ENCODE data around the gene ECI2. TPM values are rescaled to one million over a fixed set of nuclear protein-coding genes. Genes with fewer than 3 reads are reported as not detected.

ECI2 gene
- total and polyA plus RNA-seq, 2 of the 13 experiments (the other 11 are each of a cell fraction or from before 2014, with no cell fraction given): 78.5 to 228 TPM

DNA sequence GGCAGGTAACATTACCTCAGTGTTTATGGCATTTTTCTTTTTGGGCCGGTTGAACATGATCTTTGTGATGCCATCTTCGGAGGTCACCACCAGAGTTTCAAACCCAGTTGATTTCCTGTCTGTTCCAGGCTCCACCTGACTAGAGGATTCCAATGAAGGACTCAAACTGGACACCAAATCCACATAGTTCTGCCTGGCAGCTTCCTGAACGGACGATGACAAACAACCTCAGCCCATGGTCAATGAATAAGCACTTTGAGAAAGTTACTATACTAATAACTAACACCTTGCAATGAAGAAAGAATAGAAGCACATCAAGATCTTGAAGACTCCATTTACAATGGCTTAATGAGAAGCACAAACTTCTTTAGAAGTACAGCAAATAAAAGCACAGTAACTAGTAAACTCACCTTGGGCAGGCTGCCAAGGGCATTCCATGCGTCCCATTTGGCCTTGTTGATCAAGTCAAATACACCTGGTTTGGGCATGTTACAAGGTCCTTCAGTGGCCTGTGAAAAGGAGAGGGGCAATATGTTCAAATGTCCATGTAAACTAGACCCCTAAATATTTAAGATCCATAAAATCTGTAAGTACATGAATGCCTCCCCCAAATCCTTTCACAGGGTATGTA, 4.9 kb downstream of the ECI2 start (continued):
- TF ChIP-seq LBX2 (CRISPR knock-in tag; IDR thresholded peaks at IDR 0.05; ENCODE audit: borderline replicate concordance) (no peak), ZNF891 (CRISPR knock-in tag; IDR thresholded peaks at IDR 0.05) (no peak), FOXO1 (CRISPR knock-in tag; IDR thresholded peaks at IDR 0.05) (peak; percentile 81; the same call in 1 of the 2 replicates), TRAFD1 (CRISPR knock-in tag; IDR thresholded peaks at IDR 0.05; ENCODE audit: borderline replicate concordance) (no peak), MED1 (CRISPR knock-in tag; IDR thresholded peaks at IDR 0.05) (peak; percentile 65), ZBTB7B (CRISPR knock-in tag; IDR thresholded peaks at IDR 0.05) (no peak), ZNF703 (CRISPR knock-in tag; IDR thresholded peaks at IDR 0.05; ENCODE audit: borderline replicate concordance) (no peak), THYN1 (CRISPR knock-in tag; IDR thresholded peaks at IDR 0.05; ENCODE audit: borderline replicate concordance, low read depth) (no peak), HMG20B (CRISPR knock-in tag; conservative IDR thresholded peaks at IDR 0.05) (no peak), CBX5 (CRISPR knock-in tag; IDR thresholded peaks at IDR 0.05; ENCODE audit: borderline replicate concordance) (no peak), NR2F2 (IDR thresholded peaks at IDR 0.05; ENCODE audit: borderline replicate concordance, low read depth) (no peak), ZNF614 (CRISPR knock-in tag; IDR thresholded peaks at IDR 0.05; ENCODE audit: borderline replicate concordance) (peak; percentile 27; the same call in 1 of the 2 replicates), ZNF501 (CRISPR knock-in tag; IDR thresholded peaks at IDR 0.05) (0 out of 2 replicates have a peak, but pooled peaks have one; percentile 40), TFDP2 (CRISPR knock-in tag; IDR thresholded peaks at IDR 0.05) (no peak), CREB1 (IDR thresholded peaks at IDR 0.05) (no peak), CREB1 (CRISPR knock-in tag; IDR thresholded peaks at IDR 0.05) (peak; percentile 34; the same call in 1 of the 2 replicates)
- TF ChIP-seq, protein P1, sequence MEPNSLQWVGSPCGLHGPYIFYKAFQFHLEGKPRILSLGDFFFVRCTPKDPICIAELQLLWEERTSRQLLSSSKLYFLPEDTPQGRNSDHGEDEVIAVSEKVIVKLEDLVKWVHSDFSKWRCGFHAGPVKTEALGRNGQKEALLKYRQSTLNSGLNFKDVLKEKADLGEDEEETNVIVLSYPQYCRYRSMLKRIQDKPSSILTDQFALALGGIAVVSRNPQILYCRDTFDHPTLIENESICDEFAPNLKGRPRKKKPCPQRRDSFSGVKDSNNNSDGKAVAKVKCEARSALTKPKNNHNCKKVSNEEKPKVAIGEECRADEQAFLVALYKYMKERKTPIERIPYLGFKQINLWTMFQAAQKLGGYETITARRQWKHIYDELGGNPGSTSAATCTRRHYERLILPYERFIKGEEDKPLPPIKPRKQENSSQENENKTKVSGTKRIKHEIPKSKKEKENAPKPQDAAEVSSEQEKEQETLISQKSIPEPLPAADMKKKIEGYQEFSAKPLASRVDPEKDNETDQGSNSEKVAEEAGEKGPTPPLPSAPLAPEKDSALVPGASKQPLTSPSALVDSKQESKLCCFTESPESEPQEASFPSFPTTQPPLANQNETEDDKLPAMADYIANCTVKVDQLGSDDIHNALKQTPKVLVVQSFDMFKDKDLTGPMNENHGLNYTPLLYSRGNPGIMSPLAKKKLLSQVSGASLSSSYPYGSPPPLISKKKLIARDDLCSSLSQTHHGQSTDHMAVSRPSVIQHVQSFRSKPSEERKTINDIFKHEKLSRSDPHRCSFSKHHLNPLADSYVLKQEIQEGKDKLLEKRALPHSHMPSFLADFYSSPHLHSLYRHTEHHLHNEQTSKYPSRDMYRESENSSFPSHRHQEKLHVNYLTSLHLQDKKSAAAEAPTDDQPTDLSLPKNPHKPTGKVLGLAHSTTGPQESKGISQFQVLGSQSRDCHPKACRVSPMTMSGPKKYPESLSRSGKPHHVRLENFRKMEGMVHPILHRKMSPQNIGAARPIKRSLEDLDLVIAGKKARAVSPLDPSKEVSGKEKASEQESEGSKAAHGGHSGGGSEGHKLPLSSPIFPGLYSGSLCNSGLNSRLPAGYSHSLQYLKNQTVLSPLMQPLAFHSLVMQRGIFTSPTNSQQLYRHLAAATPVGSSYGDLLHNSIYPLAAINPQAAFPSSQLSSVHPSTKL (CRISPR knock-in tag; IDR thresholded peaks at IDR 0.05): peak; percentile 90
- TF ChIP-seq, protein P2, sequence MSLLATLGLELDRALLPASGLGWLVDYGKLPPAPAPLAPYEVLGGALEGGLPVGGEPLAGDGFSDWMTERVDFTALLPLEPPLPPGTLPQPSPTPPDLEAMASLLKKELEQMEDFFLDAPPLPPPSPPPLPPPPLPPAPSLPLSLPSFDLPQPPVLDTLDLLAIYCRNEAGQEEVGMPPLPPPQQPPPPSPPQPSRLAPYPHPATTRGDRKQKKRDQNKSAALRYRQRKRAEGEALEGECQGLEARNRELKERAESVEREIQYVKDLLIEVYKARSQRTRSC (CRISPR knock-in tag; IDR thresholded peaks at IDR 0.05; ENCODE audit: low read depth): no peak

All from HepG2 (cell line).